SK-N-SH (cell line): ENCODE measurements around the gene LGR5.

Experiments used
- CHD2 ChIP-seq: fragments of 150-350 bp; IDR thresholded peaks from 2 replicates; pipeline ENCODE4 v1.6.1; 2018; ENCODE audit warnings: low read length; ENCODE audit not compliant: partially characterized antibody
- CTCF ChIP-seq: fragments of 200-600 bp; sonication (generic); IDR thresholded peaks from 2 replicates; pipeline ENCODE4 v1.6.1; 2017; ENCODE audit warnings: antibody characterized with exemption, mild to moderate bottlenecking, moderate library complexity
- ELF1 ChIP-seq: IDR thresholded peaks from 2 replicates; pipeline ENCODE4 v1.4.0; 2012
- EP300 ChIP-seq, 2 experiments: IDR thresholded peaks; 2 replicates each; pipeline versions ENCODE4 v1.4.0 to v1.6.1; 2012; ENCODE audit warnings: borderline replicate concordance in 1 of 2, low read depth in 1 of 2, low read length in 1 of 2
- FOXJ3 ChIP-seq: sonication (generic); formaldehyde crosslinking; IDR thresholded peaks from 2 replicates; pipeline ENCODE4 v1.5.1; 2020; ENCODE audit warnings: mild to moderate bottlenecking, missing genetic modification reagents
- FOXM1 ChIP-seq: IDR thresholded peaks from 2 replicates; pipeline ENCODE4 v1.4.0; 2012; ENCODE audit warnings: low read depth, mild to moderate bottlenecking
- PBX3 ChIP-seq: IDR thresholded peaks from 2 replicates; pipeline ENCODE4; 2012
- POLR2AphosphoS5 ChIP-seq: IDR thresholded peaks from 2 replicates; pipeline ENCODE4 v1.6.1; 2012; ENCODE audit warnings: low read depth, low read length
- RAD21 ChIP-seq: IDR thresholded peaks from 2 replicates; pipeline ENCODE4 v1.6.1; 2012; ENCODE audit warnings: mild to moderate bottlenecking, low read length
- RCOR1 ChIP-seq: fragments of 150-350 bp; IDR thresholded peaks from 2 replicates; pipeline ENCODE4 v1.6.1; 2017; ENCODE audit warnings: antibody characterized with exemption, low read length
- REST ChIP-seq: IDR thresholded peaks from 2 replicates; pipeline ENCODE4 v1.6.1; 2012; ENCODE audit warnings: mild to moderate bottlenecking, low read depth, low read length, moderate library complexity
- TAF1 ChIP-seq: IDR thresholded peaks from 2 replicates; pipeline ENCODE4 v1.6.1; 2012; ENCODE audit warnings: low read depth, mild to moderate bottlenecking, low read length, moderate library complexity, borderline replicate concordance
- USF1 ChIP-seq: IDR thresholded peaks from 2 replicates; pipeline ENCODE4 v1.4.0; 2012; ENCODE audit warnings: low read depth, borderline replicate concordance
- USF2 ChIP-seq: fragments of 150-350 bp; IDR thresholded peaks from 2 replicates; pipeline ENCODE4 v1.6.1; 2017; ENCODE audit warnings: antibody characterized with exemption, low read length, low read depth, borderline replicate concordance

GRCh38 chr12:71476513-71476912 lies 36.9 kb downstream of the LGR5 start:
- no peak for TF ChIP-seq REST
- no peak for TF ChIP-seq POLR2AphosphoS5
- no peak for TF ChIP-seq PBX3
- TF ChIP-seq TAF1, result no peak
- no peak for TF ChIP-seq CTCF
- no peak for TF ChIP-seq FOXM1
- TF ChIP-seq RCOR1, result no peak
- no peak for TF ChIP-seq RAD21
- TF ChIP-seq USF2, result no peak
- no peak for TF ChIP-seq USF1
- TF ChIP-seq EP300 (IDR thresholded peaks at IDR 0.05; ENCODE audit: borderline replicate concordance in 1 of 2, low read depth in 1 of 2, low read length in 1 of 2), result no peak
- TF ChIP-seq ELF1, result no peak
- no peak for TF ChIP-seq CHD2
- TF ChIP-seq FOXJ3 (CRISPR knock-in tag), result no peak
